Thyroid gland (tissue), 4 donors: ENCODE measurements around the gene SUPT7L.

Experiments used
- CTCF ChIP-seq, 6 experiments: fragments of 200-600 bp in 3 of 6; fragments of 450-650 bp in 3 of 6; sonication (generic) in 3 of 6; IDR thresholded peaks; one replicate each; pipeline ENCODE4 v1.5.1; 2016 to 2019; ENCODE audit warnings: antibody characterized with exemption in 6 of 6, mild to moderate bottlenecking in 2 of 6, inconsistent platforms in 1 of 6, moderate library complexity in 1 of 6
- POLR2A ChIP-seq, 2 donors: fragments of 450-650 bp; IDR thresholded peaks; one replicate each; pipeline ENCODE4 v1.6.1; 2017; ENCODE audit warnings: antibody characterized with exemption in 2 of 2, mild to moderate bottlenecking in 2 of 2, moderate library complexity in 1 of 2

- TF ChIP-seq CTCF (IDR thresholded peaks at IDR 0.05): no peak
- TF ChIP-seq POLR2A (IDR thresholded peaks at IDR 0.05): no peak
Observed at GRCh38 chr2:27653397-27653796, 10.0 kb downstream of the SUPT7L start.
